A673 (cell line): Measurements from ENCODE around the gene HPSE2.

ENCODE experiments used
- CTCF ChIP-seq: fragments of 300-800, 200-600 bp; sonication (generic); conservative IDR thresholded peaks from 2 replicates; pipeline ENCODE4 v1.5.1; 2017; ENCODE audit warnings: low read depth, mild to moderate bottlenecking, antibody characterized with exemption, low read length, moderate library complexity, mixed read lengths
- EZH2 ChIP-seq: fragments of 200-600 bp; sonication (generic); IDR thresholded peaks from 2 replicates; pipeline ENCODE4 v1.6.1; 2017; ENCODE audit warnings: borderline replicate concordance, low read depth, mild to moderate bottlenecking, mixed read lengths, antibody characterized with exemption, low read length; ENCODE audit not compliant: poor library complexity, severe bottlenecking

GRCh38 chr10:98608411-98608810, 627.2 kb downstream of the HPSE2 start:
- no peak for TF ChIP-seq CTCF
- no peak for TF ChIP-seq EZH2
